ENCODE data around the gene LRP2BP.

DNA sequence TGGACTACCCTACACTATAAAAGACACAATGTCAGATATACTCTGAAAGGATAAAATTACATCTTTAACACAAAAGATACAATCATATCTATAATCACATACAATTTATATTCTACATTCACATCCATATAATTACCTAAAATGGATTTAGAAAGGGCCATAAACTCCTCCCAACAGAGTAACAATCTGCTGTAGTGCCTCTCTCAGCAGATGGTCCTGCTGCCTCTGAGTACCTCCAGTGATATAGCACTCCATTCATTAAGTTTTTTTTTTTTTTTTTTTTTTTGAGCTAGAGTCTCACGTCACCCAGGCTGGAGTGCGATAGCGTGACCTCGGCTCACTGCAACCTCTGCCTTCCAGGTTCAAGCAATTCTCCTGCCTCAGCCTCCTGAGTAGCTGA, 8.3 kb upstream of the LRP2BP start:
- TF ChIP-seq, protein P1, sequence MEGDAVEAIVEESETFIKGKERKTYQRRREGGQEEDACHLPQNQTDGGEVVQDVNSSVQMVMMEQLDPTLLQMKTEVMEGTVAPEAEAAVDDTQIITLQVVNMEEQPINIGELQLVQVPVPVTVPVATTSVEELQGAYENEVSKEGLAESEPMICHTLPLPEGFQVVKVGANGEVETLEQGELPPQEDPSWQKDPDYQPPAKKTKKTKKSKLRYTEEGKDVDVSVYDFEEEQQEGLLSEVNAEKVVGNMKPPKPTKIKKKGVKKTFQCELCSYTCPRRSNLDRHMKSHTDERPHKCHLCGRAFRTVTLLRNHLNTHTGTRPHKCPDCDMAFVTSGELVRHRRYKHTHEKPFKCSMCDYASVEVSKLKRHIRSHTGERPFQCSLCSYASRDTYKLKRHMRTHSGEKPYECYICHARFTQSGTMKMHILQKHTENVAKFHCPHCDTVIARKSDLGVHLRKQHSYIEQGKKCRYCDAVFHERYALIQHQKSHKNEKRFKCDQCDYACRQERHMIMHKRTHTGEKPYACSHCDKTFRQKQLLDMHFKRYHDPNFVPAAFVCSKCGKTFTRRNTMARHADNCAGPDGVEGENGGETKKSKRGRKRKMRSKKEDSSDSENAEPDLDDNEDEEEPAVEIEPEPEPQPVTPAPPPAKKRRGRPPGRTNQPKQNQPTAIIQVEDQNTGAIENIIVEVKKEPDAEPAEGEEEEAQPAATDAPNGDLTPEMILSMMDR (IDR thresholded peaks at IDR 0.05; ENCODE audit: poor library complexity, severe bottlenecking), result no peak
- TF ChIP-seq EP300 (conservative IDR thresholded peaks at IDR 0.05; ENCODE audit: poor library complexity, severe bottlenecking), result no peak

All from neural cell (in vitro differentiated cells).